Thyroid gland (tissue), 4 donors: ENCODE results near the gene EIF4H. TPM values are rescaled to one million over a fixed set of nuclear protein-coding genes. Genes with fewer than 3 reads are reported as not detected.

ENCODE experiments used
- DNase-seq, 2 donors: peaks; one replicate each; pipeline ENCODE4 v3.0.0-alpha.2; 2019
- H3K27ac ChIP-seq, 3 donors: fragments of 200-600 bp; sonication (generic); 1 replicate in 2 of 3; 2 replicates in 1 of 3; pipeline ENCODE4 v1.5.1; 2016 to 2019; ENCODE audit warnings: mild to moderate bottlenecking in 1 of 3, moderate library complexity in 1 of 3
- H3K27me3 ChIP-seq: fragments of 200-600 bp; sonication (generic); one replicate; pipeline ENCODE4 v1.5.1; 2019
- H3K36me3 ChIP-seq, 2 donors: fragments of 200-600 bp; sonication (generic); one replicate each; pipeline ENCODE4 v1.5.1; 2016 to 2019
- H3K4me1 ChIP-seq, 2 donors: fragments of 200-600 bp; sonication (generic); one replicate each; pipeline ENCODE4 v1.5.1; 2017 to 2019
- H3K4me3 ChIP-seq, 3 donors: fragments of 200-600 bp; sonication (generic); replicated peaks in 1 of 3; 1 replicate in 2 of 3; 2 replicates in 1 of 3; pipeline ENCODE4 v1.5.1; 2016; ENCODE audit warnings: mild to moderate bottlenecking in 1 of 3
- H3K9me3 ChIP-seq: fragments of 200-600 bp; sonication (generic); one replicate; pipeline ENCODE4 v1.5.1; 2017
- CTCF ChIP-seq, 6 experiments: fragments of 200-600 bp in 3 of 6; fragments of 450-650 bp in 3 of 6; sonication (generic) in 3 of 6; IDR thresholded peaks; one replicate each; pipeline ENCODE4 v1.5.1; 2016 to 2019; ENCODE audit warnings: antibody characterized with exemption in 6 of 6, mild to moderate bottlenecking in 2 of 6, inconsistent platforms in 1 of 6, moderate library complexity in 1 of 6
- POLR2A ChIP-seq, 2 donors: fragments of 450-650 bp; IDR thresholded peaks; one replicate each; pipeline ENCODE4 v1.6.1; 2017; ENCODE audit warnings: antibody characterized with exemption in 2 of 2, mild to moderate bottlenecking in 2 of 2, moderate library complexity in 1 of 2
- WGBS, 2 donors: methylation state at CpG; one replicate each; pipeline ENCODE4 v1.1.5; 2017; 5-methylcytosine and 5-hydroxymethylcytosine counted together
- intact Hi-C: fragments of 100-400 bp; cut with DNase I; formaldehyde crosslinking; loops from one replicate; pipeline ENCODE4 v1.15.1; 2023
- total RNA-seq, 4 donors: library from RNA; depleted of rRNA; stranded (reverse); fragments of >200 nt; gene quantifications; one replicate each; pipeline ENCODE4 v1.2.3, GENCODE V29; 2016

Gene EIF4H
- 100 to 1,000 TPM; 267 to 323 (median 298) TPM for total RNA-seq

GRCh38 chr7:74173866-74174605 is at the start of gene EIF4H:
EIF4H (plus strand) TSS chr7:74174356; CDS start chr7:74174384, 28 bp downstream.
- TF ChIP-seq CTCF (IDR thresholded peaks at IDR 0.05) (no peak), POLR2A (IDR thresholded peaks at IDR 0.05) (peak; percentile 66 to 91)
- no peaks in the 10 kb centered on the region for H3K36me3 ChIP-seq
- peaks cover 47% of the 10 kb centered on the region in 2 donors for H3K4me1 ChIP-seq
- peak within 1 kb of the TSS; percentile 65 to 97 (median 76) for H3K4me3 ChIP-seq
- peak; percentile 96 to 98 for DNase-seq
- intact Hi-C loops = no loop called here
- H3K27ac ChIP-seq = peak within 1 kb of the TSS; percentile 79 to 94 (median 91)
- 0 to 5% methylated on average over 4 to 6 of the region's 95 CpGs for WGBS, 2 donors
- H3K27me3 ChIP-seq = no peaks in the 10 kb centered on the region
- H3K9me3 ChIP-seq = no peaks in the 10 kb centered on the region

- Histone ChIP-seq H3K27me3 (no peaks in the 10 kb centered on the region), H3K4me1 (no peaks in the 10 kb centered on the region), H3K36me3 (peaks cover 2 to 3% of the 10 kb centered on the region in 2 donors), H3K27ac (no peak overlapping the region), H3K4me3 (no peak overlapping the region), H3K9me3 (no peaks in the 10 kb centered on the region)
- no peak for DNase-seq
- intact Hi-C loops = no loop called here
- TF ChIP-seq POLR2A (IDR thresholded peaks at IDR 0.05) (no peak), CTCF (IDR thresholded peaks at IDR 0.05) (no peak)
- WGBS, 2 donors = 72 to 76% methylated on average over 12 of the region's 12 CpGs
Measured at GRCh38 chr7:74126220-74126880, 47.8 kb upstream of the EIF4H start.

DNA sequence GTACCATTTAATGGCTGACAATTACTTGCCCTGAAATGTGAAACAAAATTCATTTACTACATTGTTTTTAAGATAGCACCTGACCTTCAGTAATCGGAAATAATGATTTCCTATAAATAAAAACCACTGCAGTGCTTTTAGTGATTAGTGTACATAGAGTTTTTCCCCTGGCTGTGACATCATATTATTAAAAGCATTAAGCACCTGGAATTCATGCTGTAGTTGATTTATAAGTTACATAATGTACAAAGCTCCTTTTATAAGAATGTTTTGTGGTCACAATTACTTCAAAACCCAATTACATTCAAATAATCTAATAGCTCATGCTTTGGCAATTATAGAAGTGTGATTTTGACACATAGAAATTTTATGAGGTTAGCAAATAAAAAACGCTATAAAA is 44.3 kb upstream of the EIF4H start:
- Histone ChIP-seq H3K27me3 (no peaks in the 10 kb centered on the region), H3K4me3 (no peak overlapping the region), H3K9me3 (no peaks in the 10 kb centered on the region), H3K27ac (no peak overlapping the region), H3K36me3 (no peaks in the 10 kb centered on the region), H3K4me1 (no peaks in the 10 kb centered on the region)
- no peak for TF ChIP-seq CTCF (IDR thresholded peaks at IDR 0.05)
- no peak for TF ChIP-seq POLR2A (IDR thresholded peaks at IDR 0.05)
- intact Hi-C loops = no loop called here
- WGBS, 2 donors = 77 to 85% methylated on average over 2 of the region's 2 CpGs
- DNase-seq = no peak

DNA sequence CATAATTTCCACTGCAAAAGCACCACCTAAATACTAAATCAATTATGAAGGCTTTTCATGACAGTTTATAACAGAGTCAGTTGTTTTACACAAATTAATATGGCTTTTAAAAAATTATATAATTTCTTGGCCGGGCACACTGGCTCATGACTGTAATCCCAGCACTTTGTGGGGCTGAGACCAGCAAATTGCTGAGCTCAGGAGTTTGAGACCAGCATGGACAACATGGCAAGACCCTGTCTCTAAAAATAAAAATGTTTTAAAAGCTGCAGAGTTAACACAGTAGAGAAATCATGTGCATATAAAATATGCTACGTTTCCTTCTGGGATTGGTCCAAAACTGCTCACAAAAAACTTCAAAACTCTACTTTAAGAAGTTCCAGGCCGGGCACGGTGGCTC is 43.6 kb upstream of the EIF4H start:
- Histone ChIP-seq H3K4me3 (no peak overlapping the region), H3K27me3 (no peaks in the 10 kb centered on the region)
- 68 to 84% methylated on average over 4 of the region's 4 CpGs for WGBS, 2 donors

More for the DNA sequence above, 43.6 kb upstream of the EIF4H start:
- no peak for DNase-seq
- Histone ChIP-seq H3K4me1 (no peaks in the 10 kb centered on the region), H3K9me3 (no peaks in the 10 kb centered on the region), H3K36me3 (no peaks in the 10 kb centered on the region), H3K27ac (no peak overlapping the region)
- TF ChIP-seq POLR2A (IDR thresholded peaks at IDR 0.05) (no peak), CTCF (IDR thresholded peaks at IDR 0.05) (no peak)
- intact Hi-C loops = no loop called here
